B cell (primary cell): ENCODE results near the gene ARFGEF2. TPM values are rescaled to one million over a fixed set of nuclear protein-coding genes. Genes with fewer than 3 reads are reported as not detected.

ENCODE experiments used
- ATAC-seq: fragments of 200-7000 bp; cut with Tn5 transposase; one replicate; pipeline ENCODE4 v1.10.0; 2021; ENCODE audit warnings: low read depth, mild to moderate bottlenecking, moderate number of reproducible peaks, moderate library complexity
- CTCF ChIA-PET: fragments of 350-600 bp; sonication (Branson Sonifier 250); formaldehyde crosslinking; loops from one replicate; lab custom pipeline; 2021; ENCODE audit warnings: antibody characterized with exemption, inconsistent platforms; lab: Charles Lee
- POLR2A ChIA-PET: fragments of 350-600 bp; sonication (Branson Sonifier 250); formaldehyde crosslinking; loops from one replicate; lab custom pipeline; 2021; ENCODE audit warnings: antibody characterized with exemption; lab: Charles Lee
- DNase-seq: peaks from one replicate; pipeline ENCODE4 v3.0.0; 2013
- H2AFZ ChIP-seq: 2 replicates; pipeline ENCODE4 v1.6.1; 2012; ENCODE audit warnings: mild to moderate bottlenecking, low read depth, low read length; ENCODE audit not compliant: insufficient read depth, poor library complexity, severe bottlenecking
- H3K27ac ChIP-seq, 2 donors: 1 replicate in 1 of 2; 2 replicates in 1 of 2; pipeline ENCODE4 v1.5.1; 2012 to 2013; ENCODE audit warnings: low read length in 2 of 2, mild to moderate bottlenecking in 2 of 2, moderate library complexity in 1 of 2
- H3K27me3 ChIP-seq, 4 experiments: fragments of 200-600 bp in 1 of 4; sonication (generic) in 1 of 4; replicated peaks in 1 of 4; 1 replicate in 2 of 4; 2 replicates in 2 of 4; pipeline versions ENCODE4 v1.6.1 to v1.7.0; 2013 to 2016; ENCODE audit warnings: low read length in 3 of 4, mild to moderate bottlenecking in 2 of 4, mixed read lengths in 1 of 4, moderate library complexity in 1 of 4; ENCODE audit not compliant: insufficient read depth in 4 of 4, control insufficient read depth in 3 of 4; ENCODE audit errors: control extremely low read depth in 1 of 4
- H3K36me3 ChIP-seq, 2 experiments: replicated peaks in 1 of 2; 1 replicate in 1 of 2; 2 replicates in 1 of 2; pipeline versions ENCODE4 v1.6.1 to v1.7.1; 2013; ENCODE audit warnings: low read length in 1 of 2; ENCODE audit not compliant: insufficient read depth in 2 of 2, control insufficient read depth in 1 of 2; ENCODE audit errors: control extremely low read depth in 1 of 2, extremely low read depth in 1 of 2
- H3K4me1 ChIP-seq, 2 donors: fragments of 200-600 bp in 1 of 2; sonication (generic) in 1 of 2; 1 replicate in 1 of 2; 2 replicates in 1 of 2; pipeline versions ENCODE4 v1.5.1 to v1.6.1; 2013 to 2017; ENCODE audit warnings: low read length in 2 of 2; ENCODE audit not compliant: control insufficient read depth in 2 of 2, insufficient read depth in 2 of 2
- H3K4me2 ChIP-seq: replicated peaks from 2 replicates; pipeline ENCODE3; 2012; ENCODE audit warnings: mild to moderate bottlenecking, low read depth, low read length; ENCODE audit not compliant: poor library complexity, severe bottlenecking
- H3K4me3 ChIP-seq, 5 experiments: fragments of 200-600 bp in 1 of 5; sonication (generic) in 1 of 5; 1 replicate in 3 of 5; 2 replicates in 2 of 5; pipeline versions ENCODE4 v1.5.1 to v1.7.0; 2011 to 2016; ENCODE audit warnings: low read length in 4 of 5, mild to moderate bottlenecking in 4 of 5, low read depth in 2 of 5, control low read depth in 1 of 5, moderate library complexity in 1 of 5; ENCODE audit not compliant: insufficient read depth in 1 of 5; ENCODE audit errors: control extremely low read depth in 1 of 5, extremely low read depth in 1 of 5
- H3K79me2 ChIP-seq: fragments of 200-600 bp; sonication (generic); one replicate; pipeline ENCODE4 v1.6.0; 2016; ENCODE audit warnings: low read length; ENCODE audit not compliant: control insufficient read depth, insufficient read depth
- H3K9ac ChIP-seq: fragments of 200-600 bp; sonication (generic); 2 replicates; pipeline ENCODE4 v1.6.1; 2017; ENCODE audit warnings: mild to moderate bottlenecking, low read length, moderate library complexity
- H3K9me3 ChIP-seq, 3 donors: one replicate each; pipeline versions ENCODE4 v1.6.1 to v1.7.1; 2013; ENCODE audit warnings: low read length in 2 of 3; ENCODE audit not compliant: control insufficient read depth in 2 of 3, insufficient read depth in 1 of 3; ENCODE audit errors: control extremely low read depth in 1 of 3
- H4K20me1 ChIP-seq: 2 replicates; pipeline ENCODE4 v1.6.0; 2012; ENCODE audit warnings: mild to moderate bottlenecking, low read length; ENCODE audit not compliant: insufficient read depth, control insufficient read depth, poor library complexity, severe bottlenecking
- H3K27ac Mint-ChIP-seq: one replicate; pipeline ENCODE4 v1.8.0; 2021; ENCODE audit warnings: mixed read lengths
- H3K27me3 Mint-ChIP-seq: one replicate; pipeline ENCODE4 v1.8.0; 2021; ENCODE audit warnings: mixed read lengths
- H3K4me1 Mint-ChIP-seq: one replicate; pipeline ENCODE4 v1.8.0; 2021; ENCODE audit warnings: mixed read lengths
- H3K4me3 Mint-ChIP-seq: one replicate; pipeline ENCODE4 v1.8.0; 2021; ENCODE audit warnings: mixed read lengths
- H3K9me3 Mint-ChIP-seq: one replicate; pipeline ENCODE4 v1.8.0; 2022; ENCODE audit warnings: mixed read lengths; ENCODE audit not compliant: insufficient read depth
- EZH2 ChIP-seq: IDR thresholded peaks from 2 replicates; pipeline ENCODE4 v1.6.1; 2012; ENCODE audit warnings: borderline replicate concordance, low read depth, mild to moderate bottlenecking, moderate library complexity, low read length; ENCODE audit not compliant: insufficient read depth, poor library complexity, severe bottlenecking
- WGBS: methylation state at CpG from one replicate; pipeline ENCODE4 v1.1.5; 2013; ENCODE audit warnings: missing lambda C conversion rate; ENCODE audit not compliant: insufficient coverage; 5-methylcytosine and 5-hydroxymethylcytosine counted together
- intact Hi-C: fragments of 100-400 bp; cut with micrococcal nuclease; formaldehyde crosslinking; loops from one replicate; pipeline ENCODE4 v1.10.0; 2022
- polyA plus RNA-seq: library from polyadenylated mRNA; depleted of rRNA; stranded (reverse); fragments of >200 nt; gene quantifications from 2 replicates; pipeline ENCODE4 v1.2.3, GENCODE V29; 2012
- total RNA-seq, 2 donors: library from RNA; stranded (reverse); fragments of 120-200 nt in 1 of 2; gene quantifications; 1 replicate in 1 of 2; 2 replicates in 1 of 2; pipeline versions ENCODE4 v1.2.3 to v1.2.4, GENCODE V29; 2013 to 2022
- TF ChIP-seq, protein P1 (sequence below): fragments of 200-600 bp; IDR thresholded peaks from one replicate; pipeline ENCODE4 v1.8.0; 2022; ENCODE audit warnings: antibody characterized with exemption, mild to moderate bottlenecking

ARFGEF2 gene
- total and polyA plus RNA-seq, 2 donors (not counting 1 experiment from before 2014, with no cell fraction given): 10.8 to 34.3 TPM

DNA sequence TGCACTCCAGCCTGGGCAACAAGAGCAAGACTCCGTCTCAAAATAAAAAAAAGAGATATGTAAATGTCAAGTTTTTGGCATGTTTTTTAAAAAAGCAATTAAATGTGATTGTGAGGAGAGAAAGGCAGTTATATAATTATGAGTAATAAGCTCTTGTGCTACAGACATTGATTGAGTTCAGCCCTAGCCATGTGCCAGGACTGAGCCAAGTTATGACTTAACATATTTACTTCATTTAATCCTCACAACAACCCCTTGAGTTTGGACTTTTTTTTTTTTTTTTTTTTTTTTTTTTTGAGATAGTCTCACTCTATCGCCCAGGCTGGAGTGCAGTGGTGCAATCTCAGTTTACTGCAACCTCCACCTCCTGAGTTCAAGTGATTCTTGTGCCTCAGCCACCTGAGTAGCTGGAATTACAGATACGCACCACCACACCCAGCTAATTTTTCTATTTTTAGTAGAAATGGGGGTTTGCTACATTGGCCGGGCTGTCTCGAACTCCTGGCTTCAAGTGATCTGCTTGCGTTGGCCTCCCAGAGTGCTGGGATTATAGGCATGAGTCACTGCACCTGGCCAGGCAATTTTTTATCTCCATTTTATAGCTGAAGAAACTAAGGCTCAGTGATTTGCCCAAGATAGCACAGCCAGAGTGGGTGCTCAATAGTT, 109.6 kb downstream of the ARFGEF2 start:
- no peak overlapping the region for H3K27ac ChIP-seq
- POLR2A ChIA-PET: interaction anchor here (0.7 kb wide), 1 partner anchor 15 kb away, joined by 6 read pairs; no protein-coding TSS in a partner anchor
- H3K9me3 ChIP-seq: no peaks in the 10 kb centered on the region
- no peak for ATAC-seq
- no peak overlapping the region for H3K4me3 ChIP-seq
- no peaks in the 10 kb centered on the region for H3K4me1 Mint-ChIP-seq
- no peaks in the 10 kb centered on the region for H3K79me2 ChIP-seq
- intact Hi-C loops: no loop called here
- WGBS: 100% methylated on average over 1 of the region's 6 CpGs
- H3K27me3 ChIP-seq: no peaks in the 10 kb centered on the region
- CTCF ChIA-PET: interaction anchor here (0.7 kb wide), 2 partner anchors 18 to 30 kb away, joined by 3 to 4 read pairs; no protein-coding TSS in a partner anchor
- no peak overlapping the region for H2AFZ ChIP-seq
- H4K20me1 ChIP-seq: no peaks in the 10 kb centered on the region
- DNase-seq: no peak
- H3K36me3 ChIP-seq: peaks cover 4 to 63% of the 10 kb centered on the region in 2 experiments
- no peak overlapping the region for H3K4me3 Mint-ChIP-seq
- TF ChIP-seq, protein P1, sequence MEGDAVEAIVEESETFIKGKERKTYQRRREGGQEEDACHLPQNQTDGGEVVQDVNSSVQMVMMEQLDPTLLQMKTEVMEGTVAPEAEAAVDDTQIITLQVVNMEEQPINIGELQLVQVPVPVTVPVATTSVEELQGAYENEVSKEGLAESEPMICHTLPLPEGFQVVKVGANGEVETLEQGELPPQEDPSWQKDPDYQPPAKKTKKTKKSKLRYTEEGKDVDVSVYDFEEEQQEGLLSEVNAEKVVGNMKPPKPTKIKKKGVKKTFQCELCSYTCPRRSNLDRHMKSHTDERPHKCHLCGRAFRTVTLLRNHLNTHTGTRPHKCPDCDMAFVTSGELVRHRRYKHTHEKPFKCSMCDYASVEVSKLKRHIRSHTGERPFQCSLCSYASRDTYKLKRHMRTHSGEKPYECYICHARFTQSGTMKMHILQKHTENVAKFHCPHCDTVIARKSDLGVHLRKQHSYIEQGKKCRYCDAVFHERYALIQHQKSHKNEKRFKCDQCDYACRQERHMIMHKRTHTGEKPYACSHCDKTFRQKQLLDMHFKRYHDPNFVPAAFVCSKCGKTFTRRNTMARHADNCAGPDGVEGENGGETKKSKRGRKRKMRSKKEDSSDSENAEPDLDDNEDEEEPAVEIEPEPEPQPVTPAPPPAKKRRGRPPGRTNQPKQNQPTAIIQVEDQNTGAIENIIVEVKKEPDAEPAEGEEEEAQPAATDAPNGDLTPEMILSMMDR: no peak
- no peak for TF ChIP-seq EZH2
- H3K4me2 ChIP-seq: no peak overlapping the region
- H3K27ac Mint-ChIP-seq: no peak overlapping the region
- H3K9me3 Mint-ChIP-seq: no peaks in the 10 kb centered on the region
- no peaks in the 10 kb centered on the region for H3K4me1 ChIP-seq
- no peak overlapping the region for H3K9ac ChIP-seq
- H3K27me3 Mint-ChIP-seq: no peaks in the 10 kb centered on the region

DNA sequence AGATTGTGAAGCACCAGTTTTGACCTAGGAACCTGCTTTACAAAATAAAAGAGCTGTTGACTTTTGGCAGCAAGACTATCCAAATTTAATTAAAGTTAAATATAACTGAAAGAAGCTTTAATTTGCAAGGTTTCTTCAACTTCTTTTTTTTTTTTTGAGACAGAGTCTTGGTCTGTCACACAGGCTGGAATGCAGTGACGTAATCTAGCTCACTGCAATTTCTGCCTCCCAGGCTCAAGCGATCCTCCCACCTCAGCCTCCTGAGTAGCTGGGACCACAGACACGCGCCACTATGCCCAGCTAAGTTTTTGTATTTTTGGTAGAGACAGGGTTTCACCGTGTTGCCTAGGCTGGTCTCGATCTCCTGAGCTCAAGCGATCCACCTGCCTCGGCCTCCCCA, 110.9 kb downstream of the ARFGEF2 start:
- Histone ChIP-seq H3K4me2 (no peak overlapping the region), H3K27ac (no peak overlapping the region), H3K36me3 (peaks cover 4 to 57% of the 10 kb centered on the region in 2 experiments), H3K79me2 (no peaks in the 10 kb centered on the region), H3K27me3 (no peaks in the 10 kb centered on the region), H3K4me1 (peaks cover 0 to 2% of the 10 kb centered on the region in 2 donors), H3K4me3 (no peak overlapping the region), H2AFZ (no peak overlapping the region), H3K9ac (no peak overlapping the region), H3K9me3 (no peaks in the 10 kb centered on the region), H4K20me1 (no peaks in the 10 kb centered on the region)
- Mint-ChIP-seq H3K4me1 (peaks cover 2% of the 10 kb centered on the region), H3K27ac (no peak overlapping the region), H3K9me3 (no peaks in the 10 kb centered on the region), H3K4me3 (no peak overlapping the region), H3K27me3 (no peaks in the 10 kb centered on the region)
- 97% methylated on average over 7 of the region's 8 CpGs for WGBS
- CTCF ChIA-PET: interaction anchor here (0.7 kb wide), 1 partner anchor 1089 kb away, joined by 3 read pairs; no protein-coding TSS in a partner anchor
- ATAC-seq (no peak), DNase-seq (no peak)
- intact Hi-C loops: no loop called here
- POLR2A ChIA-PET: no interaction called here
- TF ChIP-seq, protein P1: no peak
- no peak for TF ChIP-seq EZH2
